Nucleus accumbens (tissue), 56 donors: ENCODE measurements around the gene ARHGEF11.
"Not testable (repeated sequence)": the region's sequence is repeated elsewhere in the genome, so short reads cannot be mapped to it uniquely, and the experiment has no call there.

ENCODE experiments used
- DNase-seq, 56 donors: peaks; one replicate each; lab custom pipeline; 2025; lab: John Stamatoyannopoulos, UW

ARHGEF11 gene, protein sequence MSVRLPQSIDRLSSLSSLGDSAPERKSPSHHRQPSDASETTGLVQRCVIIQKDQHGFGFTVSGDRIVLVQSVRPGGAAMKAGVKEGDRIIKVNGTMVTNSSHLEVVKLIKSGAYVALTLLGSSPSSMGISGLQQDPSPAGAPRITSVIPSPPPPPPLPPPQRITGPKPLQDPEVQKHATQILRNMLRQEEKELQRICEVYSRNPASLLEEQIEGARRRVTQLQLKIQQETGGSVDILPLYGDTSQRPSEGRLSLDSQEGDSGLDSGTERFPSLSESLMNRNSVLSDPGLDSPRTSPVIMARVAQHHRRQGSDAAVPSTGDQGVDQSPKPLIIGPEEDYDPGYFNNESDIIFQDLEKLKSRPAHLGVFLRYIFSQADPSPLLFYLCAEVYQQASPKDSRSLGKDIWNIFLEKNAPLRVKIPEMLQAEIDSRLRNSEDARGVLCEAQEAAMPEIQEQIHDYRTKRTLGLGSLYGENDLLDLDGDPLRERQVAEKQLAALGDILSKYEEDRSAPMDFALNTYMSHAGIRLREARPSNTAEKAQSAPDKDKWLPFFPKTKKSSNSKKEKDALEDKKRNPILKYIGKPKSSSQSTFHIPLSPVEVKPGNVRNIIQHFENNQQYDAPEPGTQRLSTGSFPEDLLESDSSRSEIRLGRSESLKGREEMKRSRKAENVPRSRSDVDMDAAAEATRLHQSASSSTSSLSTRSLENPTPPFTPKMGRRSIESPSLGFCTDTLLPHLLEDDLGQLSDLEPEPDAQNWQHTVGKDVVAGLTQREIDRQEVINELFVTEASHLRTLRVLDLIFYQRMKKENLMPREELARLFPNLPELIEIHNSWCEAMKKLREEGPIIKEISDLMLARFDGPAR (N-terminal part only)

DNA sequence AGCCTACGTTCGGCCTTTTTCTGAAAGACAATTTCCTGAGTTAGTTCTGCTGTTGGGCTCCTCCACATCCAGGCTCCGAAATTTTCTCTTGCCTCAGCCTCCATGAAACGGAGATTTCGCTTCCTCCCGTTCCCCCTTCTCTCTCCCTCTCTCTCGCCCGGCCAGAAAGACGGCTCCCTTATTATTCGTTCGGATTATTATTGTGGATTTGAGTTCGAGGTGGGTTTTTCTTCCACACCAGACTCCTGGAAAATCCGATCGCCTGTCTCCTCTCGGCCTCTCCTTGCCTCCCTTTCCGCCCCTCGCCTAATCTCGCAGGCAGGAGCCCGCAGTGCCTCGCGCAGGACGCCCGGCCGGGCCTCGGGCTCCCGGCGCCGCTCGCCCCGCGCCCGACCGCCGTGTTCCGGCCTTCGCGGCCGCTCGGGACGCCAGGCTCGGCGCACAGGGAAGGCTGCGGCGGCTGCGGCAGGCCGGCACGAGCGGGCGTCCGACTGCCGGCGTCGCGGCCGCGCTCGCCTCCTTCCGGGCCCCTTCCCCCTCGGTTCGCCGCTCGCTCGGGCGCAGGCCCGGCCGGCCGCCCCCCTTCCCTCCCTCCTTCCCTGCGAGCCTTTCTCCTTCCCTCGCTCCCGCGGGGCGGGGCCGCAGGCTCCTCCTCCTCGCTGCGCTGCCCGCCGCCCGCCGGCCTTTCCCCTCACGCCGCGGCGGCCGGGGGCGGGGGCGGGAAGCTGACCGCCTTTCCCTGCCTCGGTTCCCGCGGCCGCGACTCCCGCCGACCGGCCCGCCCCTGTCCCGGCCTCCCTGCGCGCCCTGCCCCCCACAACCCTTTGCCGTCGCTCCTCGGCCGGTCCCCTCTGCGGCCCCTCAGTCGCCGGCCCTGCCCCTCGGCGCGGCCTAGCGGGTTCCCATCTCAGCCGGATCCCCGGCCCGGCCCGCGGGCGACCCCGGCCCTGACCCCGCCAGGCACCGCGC, at the start of gene ARHGEF11:
Gene ARHGEF11 (minus strand): TSS at position 493 of the 969 bp plus-strand sequence. CDS start 1,412 bp downstream, outside the sequence.
- peak in 55 of 56 donors; percentile 14 to 93 (median 79) for DNase-seq

DNA sequence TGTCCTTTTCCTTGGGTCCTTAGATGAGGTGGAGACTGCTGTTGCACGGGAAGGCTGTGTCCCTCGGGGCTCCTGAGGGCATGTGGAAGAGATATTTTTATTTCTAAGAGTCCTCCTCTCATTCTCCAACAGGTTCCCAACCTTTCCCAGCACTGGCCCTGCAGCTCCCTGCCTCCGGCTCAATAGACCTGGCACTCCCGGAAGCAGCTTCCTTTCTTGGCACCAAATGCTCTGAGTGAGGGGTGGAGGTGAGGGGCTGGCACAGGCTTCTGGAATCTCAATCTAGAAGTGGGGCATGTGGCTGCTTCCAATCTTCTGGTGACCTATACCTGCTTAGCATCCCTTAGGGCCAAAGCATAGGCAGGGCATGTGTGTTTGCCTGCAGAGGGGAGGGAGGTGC, 49.5 kb upstream of the ARHGEF11 start:
- no peak for DNase-seq

DNA sequence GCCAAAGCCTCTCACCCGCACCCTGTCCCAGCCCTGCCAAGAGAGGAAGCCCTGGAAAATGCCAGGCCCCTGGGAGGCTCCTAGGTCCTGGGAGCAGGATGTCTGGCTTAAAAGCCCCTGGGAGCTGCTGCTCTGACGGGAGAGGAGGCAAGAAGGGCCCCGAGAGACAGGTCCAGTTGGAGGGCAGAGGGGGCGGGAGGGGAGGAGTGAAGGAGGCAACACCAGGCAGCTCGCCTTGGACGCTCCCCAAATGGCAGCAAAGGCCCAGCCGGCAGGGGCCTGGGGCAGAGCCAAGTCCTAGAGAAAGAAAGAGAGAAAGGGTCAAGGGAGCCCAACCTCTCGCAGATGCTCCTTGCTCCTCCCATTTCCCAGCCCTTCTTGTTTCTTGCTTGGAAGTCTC, 47.3 kb upstream of the ARHGEF11 start:
- peak in 15 of 56 donors; percentile 6 to 58 (median 17) for DNase-seq

DNA sequence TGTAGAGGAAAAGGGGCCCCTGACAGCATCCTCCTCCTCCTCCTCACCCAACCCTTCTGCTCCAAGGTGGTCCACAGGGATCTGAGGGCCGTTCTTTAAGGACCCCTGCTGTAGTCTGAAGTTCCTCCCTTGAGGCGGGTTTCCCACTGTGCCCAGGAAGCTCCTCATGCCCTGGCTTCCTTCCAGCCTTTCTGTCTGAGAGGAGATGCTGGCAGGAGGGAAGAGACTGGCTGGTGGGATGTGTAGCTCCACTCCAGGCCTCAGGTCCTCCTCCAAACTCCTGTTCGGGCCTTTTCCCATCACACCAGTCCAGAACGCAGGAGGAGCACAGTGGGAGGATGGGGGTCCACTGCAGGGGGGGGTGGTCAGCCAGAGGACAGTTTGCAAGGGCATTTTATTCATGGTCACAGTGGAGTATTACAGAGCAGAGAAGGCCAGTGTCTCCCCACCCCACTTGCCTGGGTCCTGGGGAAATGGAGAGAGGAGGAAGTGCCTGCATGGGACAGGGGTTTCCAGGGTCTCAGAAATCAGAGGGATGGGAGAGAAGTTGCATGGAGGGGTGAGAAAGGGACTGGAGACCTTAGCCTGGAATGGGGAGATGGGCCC, 46.2 kb upstream of the ARHGEF11 start:
- no peak for DNase-seq

DNA sequence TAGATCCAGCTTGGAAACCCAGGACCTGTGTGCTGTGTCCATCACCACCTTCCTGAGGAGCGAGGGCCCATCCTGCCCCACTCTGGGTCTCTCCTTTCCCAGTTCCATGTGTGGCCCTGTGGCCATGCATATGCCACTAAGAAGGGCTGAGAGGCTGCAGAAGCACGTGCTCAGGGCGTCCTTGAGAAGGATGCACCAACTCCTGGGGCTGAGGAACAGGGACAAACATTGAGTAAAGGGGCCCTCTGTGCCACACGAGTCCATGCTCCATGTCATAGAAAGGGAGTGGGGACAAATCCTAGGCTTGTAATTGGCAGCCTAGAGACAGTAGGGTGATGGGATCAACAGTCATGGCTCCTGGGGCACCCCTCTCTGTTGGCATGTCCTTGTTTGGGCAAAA, 45.6 kb upstream of the ARHGEF11 start:
- no peak for DNase-seq

DNA sequence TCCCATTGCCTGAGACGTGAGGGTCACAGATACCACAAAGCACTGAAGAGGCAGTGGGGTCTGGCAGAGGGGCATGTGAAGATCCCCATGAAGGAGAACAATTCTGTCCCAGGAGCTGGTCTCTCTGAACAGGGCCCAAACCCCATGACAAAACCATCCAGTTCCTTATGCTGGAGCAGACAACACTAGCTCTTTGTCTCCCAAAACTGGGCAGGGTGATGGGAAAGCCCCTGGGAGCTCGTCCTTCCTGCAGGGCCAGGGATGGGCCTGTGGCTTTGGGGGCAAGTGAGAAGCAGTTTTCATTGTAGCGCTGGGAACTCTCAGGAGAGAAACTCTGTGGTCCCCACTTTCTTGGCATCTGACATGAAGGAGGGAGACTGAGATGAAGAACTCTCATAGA, 45.2 kb upstream of the ARHGEF11 start:
- DNase-seq = no peak

DNA sequence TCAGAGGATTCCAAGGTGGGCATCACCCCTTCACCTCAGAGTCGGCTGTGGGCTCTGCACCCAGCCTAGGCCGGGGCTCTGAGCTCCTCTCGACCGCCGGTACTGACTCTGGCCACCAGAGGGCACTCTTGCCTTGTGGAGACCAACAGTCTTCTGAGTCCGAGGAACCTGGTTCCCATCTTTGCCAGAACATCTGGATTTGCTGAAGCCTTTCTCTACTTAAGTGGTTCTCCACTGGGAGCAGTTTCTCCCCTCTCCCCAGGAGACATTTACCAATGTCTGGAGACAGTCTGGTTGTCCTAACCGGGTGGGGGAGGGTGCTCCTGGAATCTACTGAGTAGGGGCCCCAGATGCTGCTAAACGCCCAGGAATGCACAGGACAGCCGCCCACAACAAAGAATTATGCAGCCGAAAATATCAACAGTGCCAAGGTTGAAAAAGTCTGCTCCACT, 44.7 kb upstream of the ARHGEF11 start:
- peak in 50 of 56 donors; percentile 6 to 91 (median 60) for DNase-seq

DNA sequence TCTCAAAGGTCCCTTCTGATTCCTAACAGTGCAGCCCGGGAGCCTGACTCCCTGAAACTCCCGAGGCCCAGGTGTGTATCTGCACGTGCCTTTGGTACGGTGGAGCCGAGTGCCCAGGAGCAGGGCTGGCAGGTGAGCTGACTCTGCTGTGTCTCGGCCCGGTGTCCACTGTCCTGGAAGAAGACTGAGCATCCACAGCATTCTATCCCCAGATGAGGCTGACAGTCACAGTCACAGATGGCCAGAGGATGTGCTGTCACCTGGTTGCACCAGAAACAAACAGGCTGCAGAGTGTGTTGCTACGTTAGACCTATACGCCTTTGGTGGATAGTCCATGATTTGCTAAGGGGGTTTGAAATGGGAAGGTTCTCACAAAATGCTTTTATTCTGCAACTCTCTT, 44.2 kb upstream of the ARHGEF11 start:
- no peak for DNase-seq

DNA sequence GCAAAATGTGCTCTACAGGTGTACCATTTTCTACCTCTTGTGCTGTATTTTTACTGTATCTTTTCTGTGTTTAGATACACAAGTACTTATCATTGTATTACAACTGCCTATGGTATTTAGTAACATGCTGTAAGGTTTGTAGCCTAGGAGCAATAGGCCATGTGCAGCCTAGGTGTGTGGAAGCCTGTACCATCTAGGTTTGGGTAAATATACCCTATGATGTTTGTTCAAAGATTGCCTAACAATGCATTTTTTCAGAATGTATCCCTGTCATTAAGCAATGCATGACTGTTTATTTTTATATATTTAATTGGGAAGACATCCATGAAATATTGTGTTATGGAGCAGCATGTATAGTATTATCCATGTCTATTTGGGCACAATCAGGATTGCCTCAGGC, 43.1 kb upstream of the ARHGEF11 start:
- DNase-seq = no peak

DNA sequence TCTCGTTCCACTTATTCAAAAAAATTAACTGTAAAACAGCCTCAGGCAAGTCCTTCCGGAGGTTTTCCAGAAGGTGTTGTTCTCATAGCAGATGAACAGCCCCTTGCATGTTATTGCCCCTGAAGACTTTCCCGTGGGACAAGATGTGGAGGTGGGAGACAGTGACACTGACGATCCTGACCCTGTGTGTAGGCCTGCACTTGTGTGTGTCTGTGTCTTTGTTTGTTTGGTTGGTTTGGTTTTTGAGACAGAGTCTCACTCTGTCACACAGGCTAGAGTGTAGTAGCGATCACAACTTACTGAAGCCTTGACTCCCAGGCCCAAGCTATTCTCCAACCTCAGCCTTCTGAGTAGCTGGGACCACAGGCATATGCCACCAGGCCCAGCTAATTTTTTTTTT, 41.5 kb upstream of the ARHGEF11 start:
- no peak for DNase-seq

DNA sequence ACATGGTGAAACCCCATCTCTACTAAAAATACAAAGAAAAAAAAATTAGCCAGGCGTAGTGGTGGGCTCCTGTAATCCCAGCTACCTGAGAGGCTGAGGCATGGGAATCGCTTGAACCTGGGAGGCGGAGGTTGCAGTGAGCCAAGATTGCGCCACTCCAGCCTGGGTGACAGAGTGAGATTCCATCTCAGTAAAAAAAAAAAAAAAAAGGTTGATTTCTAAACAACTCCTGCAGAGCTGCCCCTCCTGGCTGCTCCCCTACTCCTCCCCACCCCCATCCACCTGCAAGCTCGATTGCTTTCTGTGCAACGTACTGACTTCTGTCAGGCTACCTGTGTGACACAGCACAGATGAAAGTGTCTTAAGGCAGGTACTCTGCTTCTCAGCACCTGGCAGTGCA, 40.8 kb upstream of the ARHGEF11 start:
- DNase-seq = no peak

DNA sequence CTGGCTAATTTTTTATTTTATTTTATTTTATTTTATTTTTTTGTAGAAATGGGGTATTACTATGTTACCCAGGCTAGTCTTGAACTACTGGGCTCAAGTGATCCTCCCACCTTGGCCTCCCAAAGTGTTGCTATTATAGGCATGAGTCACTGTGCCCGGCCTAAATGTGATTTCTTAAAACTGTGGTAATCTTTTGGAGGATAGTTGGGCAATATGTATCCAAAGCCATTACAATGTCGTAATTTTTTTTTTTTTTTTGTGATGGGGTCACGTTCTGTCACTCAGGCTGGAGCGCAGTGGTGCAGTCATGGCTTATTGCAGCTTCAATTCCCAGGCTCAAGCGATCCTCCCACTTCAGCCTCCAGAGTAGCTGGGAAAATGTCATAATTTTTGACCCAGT, 39.9 kb upstream of the ARHGEF11 start:
- no peak for DNase-seq

DNA sequence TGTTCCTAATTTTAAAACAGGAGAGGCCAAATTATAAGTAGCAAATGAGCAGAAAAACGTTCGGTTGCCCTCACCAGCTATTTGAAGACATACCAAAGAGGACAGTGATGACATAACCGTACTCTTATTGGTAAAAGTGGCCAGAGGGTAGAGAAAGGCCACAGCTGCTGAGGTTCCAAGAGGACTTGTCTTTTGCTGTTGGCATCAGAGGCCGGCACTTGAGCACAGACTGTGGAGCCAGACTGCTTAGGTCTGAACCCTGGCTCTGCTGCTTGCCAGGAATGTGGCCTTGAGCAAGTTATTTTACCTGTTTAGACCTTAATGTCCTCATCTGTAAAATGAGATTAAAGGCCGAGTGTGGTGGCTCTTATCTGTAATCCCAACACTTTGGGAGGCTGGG, 39.2 kb upstream of the ARHGEF11 start:
- no peak for DNase-seq

DNA sequence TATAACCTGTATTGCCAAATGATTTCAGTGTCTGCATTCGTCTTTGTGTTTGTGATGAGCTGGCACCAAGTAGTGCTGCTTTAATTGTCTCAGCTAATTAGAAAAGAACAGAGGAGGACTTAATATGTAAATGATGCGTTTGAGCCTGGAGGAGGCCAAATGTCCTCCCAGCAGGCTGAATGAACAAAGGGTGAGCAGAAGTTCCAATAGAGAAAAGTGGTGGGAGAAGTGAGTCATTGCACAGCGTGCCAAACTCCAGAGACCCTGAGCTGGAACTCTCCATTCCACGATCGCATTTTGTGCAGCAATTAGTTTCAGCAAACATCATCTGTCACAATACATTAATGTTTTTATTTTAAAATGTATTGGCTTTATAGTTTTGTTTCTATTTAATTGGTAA, 36.2 kb upstream of the ARHGEF11 start:
- peak in 1 of 56 donors; percentile 8 for DNase-seq

DNA sequence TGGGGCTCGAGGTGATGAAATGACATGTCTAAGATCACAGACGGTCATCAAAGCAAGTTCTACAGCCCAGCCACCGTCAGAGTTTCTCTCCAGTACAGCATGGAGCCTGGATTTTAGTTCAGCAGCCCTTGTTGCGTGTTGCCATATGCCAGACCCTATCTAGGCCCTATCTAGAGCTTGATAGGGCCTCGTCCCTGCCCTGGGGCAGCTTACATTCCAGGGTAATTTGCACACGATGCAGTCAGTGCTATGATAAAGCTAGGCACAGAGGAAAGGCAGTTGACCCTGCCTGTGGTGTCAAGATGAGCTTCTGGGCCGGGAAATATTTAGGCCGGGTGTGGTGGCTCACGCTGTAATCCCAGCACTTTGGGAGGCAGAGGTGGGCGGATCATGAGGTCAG, 35.2 kb upstream of the ARHGEF11 start:
- no peak for DNase-seq

DNA sequence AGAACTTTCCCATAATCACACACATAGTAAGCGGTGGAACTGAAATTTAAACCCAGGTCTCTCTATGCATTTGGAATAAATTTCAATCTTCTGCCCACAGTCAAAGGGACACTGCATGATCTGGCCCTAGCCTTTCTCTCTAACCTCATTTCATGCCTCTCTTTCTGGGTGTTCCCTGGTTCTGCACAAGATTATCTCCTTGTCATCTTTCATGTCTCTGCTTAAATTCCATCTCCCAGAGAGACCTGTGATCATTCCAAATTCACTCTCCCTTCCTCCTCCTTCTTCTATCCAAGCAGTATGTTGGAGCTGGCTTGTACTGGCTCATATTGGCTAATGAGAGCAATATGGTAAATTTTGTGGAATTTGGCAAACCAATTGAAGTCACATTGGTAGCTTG, 31.9 kb upstream of the ARHGEF11 start:
- DNase-seq = no peak

DNA sequence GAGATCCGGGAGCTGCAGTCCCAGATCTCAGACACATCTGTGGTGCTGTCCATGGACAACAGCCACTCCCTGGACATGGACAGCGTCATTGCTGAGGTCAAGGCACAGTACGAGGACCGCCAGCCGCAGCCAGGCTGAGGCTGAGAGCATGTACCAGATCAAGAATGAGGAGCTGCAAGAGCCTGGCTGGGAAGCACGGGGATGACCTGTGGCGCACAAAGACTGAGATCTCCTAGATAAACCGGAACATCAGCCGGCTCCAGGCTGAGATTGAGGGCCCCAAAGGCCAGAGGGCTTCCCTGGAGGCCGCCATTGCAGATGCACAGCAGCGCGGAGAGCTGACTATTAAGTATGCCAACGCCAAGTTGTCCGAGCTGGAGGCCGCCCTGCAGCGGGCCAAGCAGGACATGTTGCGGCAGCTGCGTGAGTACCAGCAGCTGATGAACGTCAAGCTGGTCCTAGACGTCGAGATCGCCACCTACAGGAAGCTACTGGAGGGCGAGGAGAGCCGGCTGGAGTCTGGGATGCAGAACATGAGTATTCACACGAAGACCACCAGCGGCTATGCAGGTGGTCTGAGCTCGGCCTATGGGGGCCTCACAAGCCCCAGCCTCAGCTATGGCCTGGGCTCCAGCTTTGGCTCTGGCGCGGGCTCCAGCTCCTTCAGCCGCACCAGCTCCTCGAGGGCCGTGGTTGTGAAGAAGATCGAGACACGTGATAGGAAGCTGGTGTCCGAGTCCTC, 28.6 kb upstream of the ARHGEF11 start:
- DNase-seq = peak in 43 of 56 donors; percentile 7 to 69 (median 36)

DNA sequence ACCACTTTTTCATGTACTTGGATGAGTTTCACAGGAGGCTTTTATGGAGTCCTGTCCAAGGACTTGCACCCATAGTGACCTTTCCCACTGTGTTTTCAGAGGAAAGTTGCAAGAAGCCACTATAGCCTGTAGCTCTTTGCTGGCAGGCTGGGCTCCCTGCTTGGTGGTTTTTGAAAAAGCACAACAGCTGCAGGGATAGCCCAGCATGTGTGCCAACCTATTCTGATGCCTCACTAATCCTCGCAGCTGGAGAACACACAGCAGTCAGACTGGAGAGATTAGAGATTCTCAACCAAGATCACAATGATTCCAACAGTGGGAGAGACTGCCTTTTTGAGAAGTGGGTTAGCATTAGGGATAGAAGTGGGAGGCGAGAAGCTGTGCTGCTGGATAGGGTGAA, 24.1 kb upstream of the ARHGEF11 start:
- DNase-seq = no peak

DNA sequence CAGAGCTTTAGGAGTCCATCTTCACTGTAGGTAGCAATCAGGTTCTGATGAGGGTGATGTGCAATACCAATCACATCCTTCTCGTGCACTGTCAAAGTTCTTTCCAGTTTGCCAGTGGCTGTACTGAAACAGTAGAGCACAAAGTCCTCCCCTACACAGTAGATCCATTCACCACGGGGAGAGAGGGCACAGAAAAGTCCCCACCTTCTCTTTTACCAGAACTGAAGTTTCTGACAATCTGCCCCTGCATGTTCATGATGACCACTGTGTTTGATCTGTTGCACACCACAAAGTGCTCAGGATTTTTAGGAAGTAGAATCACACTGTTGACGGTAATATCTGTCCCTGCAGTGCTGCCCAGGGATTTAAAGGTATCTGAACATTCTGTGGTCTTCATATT, 13.7 kb upstream of the ARHGEF11 start:
- not testable (repeated sequence) for DNase-seq
